OCI-LY7 (cell line): ENCODE data around the gene TMEM167A. TPM values are rescaled to one million over a fixed set of nuclear protein-coding genes. Genes with fewer than 3 reads are reported as not detected.

Source experiments
- BruUV-seq: library from RNA; stranded (reverse); fragments of 400-500 nt; replicated peaks from 2 replicates; lab custom pipeline; 2021; lab: Mats Ljungman, UMichigan
- CTCF ChIA-PET: fragments of 300-600 bp; sonication (Branson Sonifier 250); formaldehyde crosslinking; loops from one replicate; lab custom pipeline; 2022; ENCODE audit warnings: antibody characterized with exemption; ENCODE audit not compliant: unreplicated experiment; lab: Charles Lee
- POLR2A ChIA-PET: fragments of 300-600 bp; sonication (Branson Sonifier 250); formaldehyde crosslinking; loops from one replicate; lab custom pipeline; 2022; ENCODE audit warnings: antibody characterized with exemption; lab: Charles Lee
- DNase-seq: peaks from one replicate; pipeline ENCODE4 v3.0.0-alpha.2; 2015; ENCODE audit warnings: low spot score
- H2AFZ ChIP-seq: fragments of 200-600 bp; sonication (generic), shearing (Covaris generic); 2 replicates; pipeline ENCODE4 v1.6.1; 2014; ENCODE audit warnings: mild to moderate bottlenecking, antibody characterized with exemption, low read length, moderate library complexity
- H3K27ac ChIP-seq: fragments of 200-600 bp; sonication (generic); 2 replicates; pipeline ENCODE4 v1.5.1; 2014; ENCODE audit warnings: mixed run types, low read depth, mild to moderate bottlenecking, moderate library complexity, low read length, inconsistent platforms; ENCODE audit not compliant: poor library complexity, severe bottlenecking
- H3K36me3 ChIP-seq: fragments of 200-600 bp; sonication (generic); 2 replicates; pipeline ENCODE4 v1.6.1; 2014; ENCODE audit warnings: mild to moderate bottlenecking, antibody characterized with exemption, low read length, moderate library complexity, mixed read lengths; ENCODE audit not compliant: insufficient read depth
- H3K4me1 ChIP-seq: fragments of 200-600 bp; sonication (generic); 2 replicates; pipeline ENCODE4 v1.5.1; 2014; ENCODE audit warnings: mild to moderate bottlenecking, low read length; ENCODE audit not compliant: insufficient read depth, poor library complexity, severe bottlenecking
- H3K4me2 ChIP-seq: fragments of 200-600 bp; sonication (generic); 2 replicates; pipeline ENCODE4 v1.6.1; 2014; ENCODE audit warnings: mild to moderate bottlenecking, low read length
- H3K4me3 ChIP-seq: fragments of 200-600 bp; sonication (generic); 2 replicates; pipeline ENCODE4 v1.5.1; 2014; ENCODE audit warnings: mild to moderate bottlenecking, low read depth, low read length; ENCODE audit not compliant: poor library complexity, severe bottlenecking
- H3K79me2 ChIP-seq: fragments of 200-600 bp; sonication (generic); 2 replicates; pipeline ENCODE4 v1.6.1; 2016; ENCODE audit warnings: low read depth, mild to moderate bottlenecking, low read length, moderate library complexity, mixed read lengths; ENCODE audit not compliant: insufficient read depth
- H3K9me2 ChIP-seq: fragments of 200-600 bp; sonication (generic); 2 replicates; pipeline ENCODE4 v1.6.1; 2016; ENCODE audit warnings: mild to moderate bottlenecking, low read length, mixed read lengths; ENCODE audit not compliant: insufficient read depth
- H3K9me3 ChIP-seq: fragments of 200-600 bp; sonication (generic); 2 replicates; pipeline ENCODE4 v1.6.1; 2014; ENCODE audit warnings: mild to moderate bottlenecking, mixed run types, low read length, mixed read lengths
- H4K20me1 ChIP-seq: fragments of 200-600 bp; sonication (generic); 2 replicates; pipeline ENCODE4 v1.6.1; 2014; ENCODE audit warnings: mild to moderate bottlenecking, antibody characterized with exemption, low read length, moderate library complexity, mixed read lengths; ENCODE audit not compliant: insufficient read depth
- CTCF ChIP-seq: fragments of 200-600 bp; sonication (generic); conservative IDR thresholded peaks from 2 replicates; pipeline ENCODE4 v1.5.1; 2014; ENCODE audit warnings: mild to moderate bottlenecking, antibody characterized with exemption, low read length, moderate library complexity, mixed read lengths
- EZH2phosphoT487 ChIP-seq: fragments of 200-600 bp; sonication (generic); IDR thresholded peaks from 2 replicates; pipeline ENCODE4 v1.6.1; 2018; ENCODE audit warnings: low read depth, borderline replicate concordance, mild to moderate bottlenecking, mixed run types, antibody characterized with exemption, low read length, moderate library complexity, mixed read lengths
- intact Hi-C: fragments of 100-400 bp; cut with micrococcal nuclease; formaldehyde crosslinking; loops from one replicate; pipeline ENCODE4 v1.10.0; 2022; ENCODE audit not compliant: unreplicated experiment
- total RNA-seq, 2 experiments: library from RNA; depleted of rRNA in 1 of 2; stranded (reverse); fragments of >200 nt in 1 of 2; shearing (Covaris generic) in 1 of 2; gene quantifications; 2 replicates each; pipeline ENCODE4 v1.2.3, GENCODE V29; 2014 to 2022

Gene TMEM167A
- total RNA-seq, 2 experiments from 2014 or later = 20.4 to 55.7 TPM

GRCh38 chr5:83059341-83059740 is 17.9 kb downstream of the TMEM167A start:
- Histone ChIP-seq H2AFZ (no peak overlapping the region), H3K27ac (no peak overlapping the region), H3K9me3 (no peaks in the 10 kb centered on the region), H3K36me3 (peaks cover 86% of the 10 kb centered on the region), H4K20me1 (no peaks in the 10 kb centered on the region; the same call in 1 of the 2 replicates), H3K4me2 (no peak overlapping the region), H3K9me2 (no peaks in the 10 kb centered on the region), H3K4me1 (peaks cover 3% of the 10 kb centered on the region), H3K4me3 (no peak overlapping the region), H3K79me2 (peaks cover 13% of the 10 kb centered on the region; the same call in 1 of the 2 replicates)
- no TSS peak for BruUV-seq
- DNase-seq = no peak
- ChIA-PET POLR2A (interaction anchor here (1.3 to 1.6 kb wide), 2 partner anchors 17 to 20 kb away, joined by 3 to 4 read pairs; no protein-coding TSS in a partner anchor), CTCF (no interaction called here)
- TF ChIP-seq CTCF (no peak), EZH2phosphoT487 (no peak)
- intact Hi-C loops = no loop called here

- no TSS peak for BruUV-seq
- CTCF ChIA-PET = no interaction called here
- POLR2A ChIA-PET = interaction anchor here (1.3 to 1.6 kb wide), 2 partner anchors 18 to 20 kb away, joined by 3 to 4 read pairs; no protein-coding TSS in a partner anchor
Observed at GRCh38 chr5:83058726-83059125, 18.5 kb downstream of the TMEM167A start.

More at GRCh38 chr5:83058726-83059125, 18.5 kb downstream of the TMEM167A start:
- Histone ChIP-seq H3K27ac (no peak overlapping the region), H3K4me2 (no peak overlapping the region), H3K36me3 (peaks cover 85% of the 10 kb centered on the region), H4K20me1 (no peaks in the 10 kb centered on the region), H3K9me3 (no peaks in the 10 kb centered on the region), H3K4me3 (no peak overlapping the region), H3K9me2 (no peaks in the 10 kb centered on the region), H3K4me1 (peaks cover 3% of the 10 kb centered on the region), H3K79me2 (peaks cover 7% of the 10 kb centered on the region; the same call in 1 of the 2 replicates), H2AFZ (no peak overlapping the region)
- DNase-seq = no peak
- intact Hi-C loops = no loop called here
- no peak for TF ChIP-seq CTCF
- TF ChIP-seq EZH2phosphoT487 = no peak
